ENCODE measurements around the gene CTNNA1. TPM values are rescaled to one million over a fixed set of nuclear protein-coding genes. Genes with fewer than 3 reads are reported as not detected.
"Not testable (repeated sequence)": the region's sequence is repeated elsewhere in the genome, so short reads cannot be mapped to it uniquely, and the experiment has no call there.

The CTNNA1 gene
- total and polyA plus RNA-seq, 2 experiments from 2014 or later: 194 to 393 TPM

DNA sequence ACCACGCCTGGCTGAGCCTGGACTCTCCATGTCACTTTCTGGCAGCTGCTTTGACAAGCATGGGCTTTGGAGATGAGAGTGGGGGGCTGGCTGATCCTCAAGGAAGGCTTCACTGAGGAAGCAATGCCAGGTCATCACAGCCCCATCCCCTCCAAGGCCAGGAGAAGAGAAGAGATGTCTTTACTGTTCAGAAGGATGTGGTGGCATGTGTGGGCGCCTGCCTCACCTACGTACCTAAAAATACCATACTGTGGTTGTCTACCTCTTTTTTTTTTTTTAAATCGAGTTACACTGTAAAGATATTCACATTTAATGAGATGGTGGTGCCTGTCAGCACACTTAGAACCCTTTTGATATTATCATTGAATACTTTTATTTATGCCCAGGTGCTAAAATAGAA is 26.4 kb upstream of the CTNNA1 start:
- Histone ChIP-seq H3K4me1 (ENCODE audit: insufficient read depth) (peaks cover 18% of the 10 kb centered on the region), H3K27me3 (replicated peaks; ENCODE audit: insufficient read depth) (no peaks in the 10 kb centered on the region), H3K9me3 (ENCODE audit: low read depth) (no peaks in the 10 kb centered on the region), H3K4me3 (no peak overlapping the region), H3K4me2 (ENCODE audit: unreplicated experiment) (no peak overlapping the region), H2AFZ (no peak overlapping the region), H3F3A (ENCODE audit: insufficient read depth) (peaks cover 9% of the 10 kb centered on the region; the same call in 1 of the 2 replicates), H4K20me1 (ENCODE audit: insufficient read depth) (no peaks in the 10 kb centered on the region), H3K9ac (no peak overlapping the region), H3K79me2 (ENCODE audit: insufficient read depth) (no peaks in the 10 kb centered on the region), H3K9me2 (ENCODE audit: insufficient read depth) (no peaks in the 10 kb centered on the region), H3K27ac (no peak overlapping the region), H3K36me3 (ENCODE audit: low read depth) (no peaks in the 10 kb centered on the region)
- WGBS, 2 experiments (ENCODE audit: low coverage in 1 of 2, low lambda C conversion rate in 2 of 2, missing lambda C conversion rate in 2 of 2): 86 to 92% methylated on average over 4 of the region's 4 CpGs
- no peak for DNase-seq
- in situ Hi-C loops (cut with MboI): no loop called here
- TF ChIP-seq EZH2phosphoT487 (IDR thresholded peaks at IDR 0.05; ENCODE audit: insufficient read depth, low read depth): no peak
- TF ChIP-seq EZH2 (IDR thresholded peaks at IDR 0.05; ENCODE audit: insufficient read depth, poor library complexity, severe bottlenecking): no peak

DNA sequence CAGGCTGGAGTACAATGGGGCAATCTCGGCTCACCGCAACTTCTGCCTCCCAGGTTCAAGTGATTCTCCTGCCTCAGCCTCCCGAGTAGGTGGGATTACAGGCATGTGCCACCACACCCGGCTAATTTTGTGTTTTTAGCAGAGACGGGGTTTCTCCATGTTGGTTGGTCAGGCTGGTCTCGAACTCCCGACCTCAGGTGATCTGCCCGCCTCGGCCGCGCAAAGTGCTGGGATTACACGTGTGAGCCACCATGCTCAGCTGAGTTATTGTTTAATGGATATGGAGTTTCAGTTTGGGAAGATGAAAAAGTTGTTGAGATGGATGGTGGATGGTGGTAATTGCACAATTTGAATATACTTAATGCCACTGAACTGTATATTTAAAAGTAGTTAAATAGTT is 22.7 kb upstream of the CTNNA1 start:
- 83 to 84% methylated on average over 12 of the region's 12 CpGs for WGBS, 2 experiments (ENCODE audit: low coverage in 1 of 2, low lambda C conversion rate in 2 of 2, missing lambda C conversion rate in 2 of 2)
- DNase-seq; H3K4me1 ChIP-seq (ENCODE audit: insufficient read depth); H3F3A ChIP-seq (ENCODE audit: insufficient read depth); H3K79me2 ChIP-seq (ENCODE audit: insufficient read depth); in situ Hi-C loops (cut with MboI); H3K9ac ChIP-seq; H3K9me2 ChIP-seq (ENCODE audit: insufficient read depth); H3K27me3 ChIP-seq (replicated peaks; ENCODE audit: insufficient read depth); H4K20me1 ChIP-seq (ENCODE audit: insufficient read depth); H3K27ac ChIP-seq; H3K9me3 ChIP-seq (ENCODE audit: low read depth); H3K4me2 ChIP-seq (ENCODE audit: unreplicated experiment); H3K4me3 ChIP-seq; H3K36me3 ChIP-seq (ENCODE audit: low read depth); H2AFZ ChIP-seq: not testable (repeated sequence)

- no peak overlapping the region for H2AFZ ChIP-seq
- no peak overlapping the region for H3K4me3 ChIP-seq
- no peak overlapping the region for H3K4me2 ChIP-seq (ENCODE audit: unreplicated experiment)
- H3K27ac ChIP-seq: no peak overlapping the region
- no peaks in the 10 kb centered on the region for H3K9me3 ChIP-seq (ENCODE audit: low read depth)
- no peaks in the 10 kb centered on the region for H3K9me2 ChIP-seq (ENCODE audit: insufficient read depth)
- no peak for DNase-seq
- in situ Hi-C loops (cut with MboI): no loop called here
- no peaks in the 10 kb centered on the region for H3K4me1 ChIP-seq (ENCODE audit: insufficient read depth)
- WGBS, 2 experiments (ENCODE audit: low coverage in 1 of 2, low lambda C conversion rate in 2 of 2, missing lambda C conversion rate in 2 of 2): 43 to 62% methylated on average over 2 of the region's 2 CpGs
- H3F3A ChIP-seq (ENCODE audit: insufficient read depth): no peaks in the 10 kb centered on the region
- no peaks in the 10 kb centered on the region for H3K27me3 ChIP-seq (replicated peaks; ENCODE audit: insufficient read depth)
- H3K36me3 ChIP-seq (ENCODE audit: low read depth): no peaks in the 10 kb centered on the region
- no peaks in the 10 kb centered on the region for H3K79me2 ChIP-seq (ENCODE audit: insufficient read depth)
- H3K9ac ChIP-seq: no peak overlapping the region
- no peaks in the 10 kb centered on the region for H4K20me1 ChIP-seq (ENCODE audit: insufficient read depth)
- TF ChIP-seq EZH2phosphoT487 (IDR thresholded peaks at IDR 0.05; ENCODE audit: insufficient read depth, low read depth) (no peak), EZH2 (IDR thresholded peaks at IDR 0.05; ENCODE audit: insufficient read depth, poor library complexity, severe bottlenecking) (no peak)
Observed at GRCh38 chr5:138732466-138732865, 20.8 kb upstream of the CTNNA1 start.

GRCh38 chr5:138732933-138733332 is 20.3 kb upstream of the CTNNA1 start:
- H3K9me2 ChIP-seq (ENCODE audit: insufficient read depth): no peaks in the 10 kb centered on the region
- no peak overlapping the region for H3K4me3 ChIP-seq
- 84 to 86% methylated on average over 4 of the region's 4 CpGs for WGBS, 2 experiments (ENCODE audit: low coverage in 1 of 2, low lambda C conversion rate in 2 of 2, missing lambda C conversion rate in 2 of 2)
- H3K4me2 ChIP-seq (ENCODE audit: unreplicated experiment): no peak overlapping the region
- no peaks in the 10 kb centered on the region for H3K27me3 ChIP-seq (replicated peaks; ENCODE audit: insufficient read depth)
- no peak overlapping the region for H2AFZ ChIP-seq
- in situ Hi-C loops (cut with MboI): no loop called here
- no peaks in the 10 kb centered on the region for H3F3A ChIP-seq (ENCODE audit: insufficient read depth)
- DNase-seq: no peak
- TF ChIP-seq EZH2phosphoT487 (IDR thresholded peaks at IDR 0.05; ENCODE audit: insufficient read depth, low read depth) (no peak), EZH2 (IDR thresholded peaks at IDR 0.05; ENCODE audit: insufficient read depth, poor library complexity, severe bottlenecking) (no peak)
- no peak overlapping the region for H3K27ac ChIP-seq
- no peaks in the 10 kb centered on the region for H3K36me3 ChIP-seq (ENCODE audit: low read depth)
- H4K20me1 ChIP-seq (ENCODE audit: insufficient read depth): no peaks in the 10 kb centered on the region
- no peak overlapping the region for H3K9ac ChIP-seq
- H3K9me3 ChIP-seq (ENCODE audit: low read depth): no peaks in the 10 kb centered on the region
- no peaks in the 10 kb centered on the region for H3K4me1 ChIP-seq (ENCODE audit: insufficient read depth)
- no peaks in the 10 kb centered on the region for H3K79me2 ChIP-seq (ENCODE audit: insufficient read depth)

DNA sequence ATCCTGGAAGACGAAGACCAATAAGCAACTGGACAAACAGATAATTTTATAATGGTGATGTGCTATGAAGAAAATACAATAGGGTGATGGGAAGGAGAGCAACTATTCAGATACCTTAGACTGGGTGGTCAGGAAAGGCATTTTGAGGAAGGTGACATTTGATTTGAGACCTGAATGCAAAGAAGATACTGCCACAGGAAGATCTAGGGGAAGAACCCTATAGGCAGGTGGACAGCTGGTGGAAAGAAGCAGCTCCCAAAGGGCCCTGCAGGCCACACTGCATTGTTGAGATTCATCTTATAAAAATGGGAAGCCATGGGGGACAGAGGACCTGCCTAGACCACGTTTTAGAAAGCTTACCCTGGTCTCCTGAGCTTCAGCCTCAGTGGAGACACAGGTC is 19.7 kb upstream of the CTNNA1 start:
- Histone ChIP-seq H3K9me2 (ENCODE audit: insufficient read depth) (no peaks in the 10 kb centered on the region), H3K79me2 (ENCODE audit: insufficient read depth) (no peaks in the 10 kb centered on the region), H3K9me3 (ENCODE audit: low read depth) (no peaks in the 10 kb centered on the region), H4K20me1 (ENCODE audit: insufficient read depth) (no peaks in the 10 kb centered on the region), H2AFZ (no peak overlapping the region), H3K4me3 (no peak overlapping the region), H3K36me3 (ENCODE audit: low read depth) (no peaks in the 10 kb centered on the region), H3K27me3 (replicated peaks; ENCODE audit: insufficient read depth) (no peaks in the 10 kb centered on the region), H3K4me2 (ENCODE audit: unreplicated experiment) (no peak overlapping the region), H3K9ac (no peak overlapping the region), H3F3A (ENCODE audit: insufficient read depth) (no peaks in the 10 kb centered on the region), H3K4me1 (ENCODE audit: insufficient read depth) (no peaks in the 10 kb centered on the region), H3K27ac (no peak overlapping the region)
- in situ Hi-C loops (cut with MboI): no loop called here
- TF ChIP-seq EZH2phosphoT487 (IDR thresholded peaks at IDR 0.05; ENCODE audit: insufficient read depth, low read depth) (no peak), EZH2 (IDR thresholded peaks at IDR 0.05; ENCODE audit: insufficient read depth, poor library complexity, severe bottlenecking) (no peak)
- no peak for DNase-seq
- 27 to 46% methylated on average over 2 of the region's 2 CpGs for WGBS, 2 experiments (ENCODE audit: low coverage in 1 of 2, low lambda C conversion rate in 2 of 2, missing lambda C conversion rate in 2 of 2)
